K562 (cell line): ENCODE results near the gene DYRK1A. TPM values are rescaled to one million over a fixed set of nuclear protein-coding genes. Genes with fewer than 3 reads are reported as not detected.

Experiments used
- ATAC-seq: fragments of 200-7000 bp; cut with Tn5 transposase; 3 replicates; pipeline ENCODE4 v1.9.1; 2020; ENCODE audit warnings: moderate library complexity
- BruUV-seq: library from RNA; stranded (reverse); fragments of 400-500 nt; replicated peaks from 2 replicates; lab custom pipeline; 2021; lab: Mats Ljungman, UMichigan
- CTCF ChIA-PET: fragments of 300-600 bp; formaldehyde crosslinking; extraction: SDS; loops from one replicate; lab custom pipeline; 2021; ENCODE audit warnings: low intra/inter-chr PET ratio; lab: Yijun Ruan, JAX
- POLR2A ChIA-PET: fragments of 300-600, 350-650 bp; sonication (Branson Sonifier 250); formaldehyde crosslinking; extraction: SDS; loops from one replicate; lab custom pipeline; 2021; ENCODE audit warnings: antibody characterized with exemption, inconsistent platforms; lab: Yijun Ruan, JAX
- DNase-seq, 4 experiments: peaks; one replicate each; pipeline versions ENCODE4 v3.0.0 to v3.0.0-alpha.2; 2011 to 2018; ENCODE audit warnings: low spot score in 3 of 4, mixed read lengths in 3 of 4; ENCODE audit errors: extremely low read depth in 1 of 4
- FAIRE-seq: peaks from 2 replicates; lab custom pipeline; 2011; peaks lifted over from hg19 to GRCh38; lab: Jason Lieb, UNC
- H2AFZ ChIP-seq: 2 replicates; pipeline ENCODE4 v1.6.0; 2011; ENCODE audit warnings: low read depth, low read length, control low read depth, inconsistent platforms
- H3K27ac ChIP-seq: fragments of 200-600 bp; 3 replicates; pipeline ENCODE4 v1.8.0; 2011; ENCODE audit warnings: low read depth, mild to moderate bottlenecking, control low read depth, inconsistent platforms, low read length, moderate library complexity, mixed read lengths; ENCODE audit errors: extremely low read depth
- H3K27me3 ChIP-seq, 2 experiments: fragments of 300-600 bp in 1 of 2; 2 replicates in 1 of 2; 3 replicates in 1 of 2; pipeline versions ENCODE4 v1.6.0 to v1.8.0; 2011; ENCODE audit warnings: inconsistent platforms in 2 of 2, low read length in 2 of 2, mild to moderate bottlenecking in 1 of 2, mixed read lengths in 1 of 2, moderate library complexity in 1 of 2; ENCODE audit not compliant: control insufficient read depth in 2 of 2, insufficient read depth in 2 of 2
- H3K36me3 ChIP-seq: fragments of 300-600 bp; 3 replicates; pipeline ENCODE4 v1.8.0; 2011; ENCODE audit warnings: mild to moderate bottlenecking, low read length, inconsistent platforms; ENCODE audit not compliant: control insufficient read depth, insufficient read depth
- H3K4me1 ChIP-seq, 2 experiments: fragments of 200-600 bp in 1 of 2; replicated peaks in 1 of 2; 2 replicates in 1 of 2; 3 replicates in 1 of 2; pipeline versions ENCODE4 v1.5.1 to v1.8.0; 2011; ENCODE audit warnings: inconsistent platforms in 2 of 2, low read length in 2 of 2, mild to moderate bottlenecking in 1 of 2, mixed read lengths in 1 of 2, moderate library complexity in 1 of 2; ENCODE audit not compliant: control insufficient read depth in 2 of 2, insufficient read depth in 2 of 2
- H3K4me2 ChIP-seq: 2 replicates; pipeline ENCODE4 v1.6.1; 2011; ENCODE audit warnings: low read length, control low read depth, inconsistent platforms, mixed read lengths; ENCODE audit not compliant: insufficient read depth
- H3K4me3 ChIP-seq: fragments of 200-600 bp; sonication (generic), shearing (Covaris generic); 2 replicates; pipeline ENCODE4 v1.5.1; 2016; ENCODE audit warnings: control low read depth, inconsistent platforms
- H3K79me2 ChIP-seq: fragments of 200-600 bp; 3 replicates; pipeline ENCODE4 v1.8.0; 2011; ENCODE audit warnings: low read length, inconsistent platforms; ENCODE audit not compliant: control insufficient read depth, insufficient read depth
- H3K9ac ChIP-seq, 2 experiments: 2 replicates each; pipeline versions ENCODE4 v1.6.0 to v1.6.1; 2011; ENCODE audit warnings: low read depth in 2 of 2, low read length in 2 of 2, control low read depth in 1 of 2, inconsistent platforms in 1 of 2, mild to moderate bottlenecking in 1 of 2, mixed read lengths in 1 of 2; ENCODE audit not compliant: insufficient read depth in 1 of 2
- H3K9me1 ChIP-seq: one replicate; pipeline ENCODE4 v1.6.0; 2011; ENCODE audit warnings: inconsistent platforms, mild to moderate bottlenecking, low read length, moderate library complexity; ENCODE audit not compliant: control insufficient read depth, insufficient read depth
- H3K9me3 ChIP-seq: replicated peaks from 2 replicates; pipeline ENCODE4 v1.5.1; 2011; ENCODE audit warnings: low read depth, low read length, inconsistent platforms; ENCODE audit not compliant: control insufficient read depth, insufficient read depth
- H4K20me1 ChIP-seq: replicated peaks from 2 replicates; pipeline ENCODE4 v1.6.1; 2011; ENCODE audit warnings: low read length, inconsistent platforms, mixed read lengths; ENCODE audit not compliant: control insufficient read depth, insufficient read depth
- CSDE1 ChIP-seq, 2 experiments: fragments of 450-650 bp; IDR thresholded peaks; 2 replicates each; pipeline ENCODE4 v1.6.1; 2016; ENCODE audit warnings: mild to moderate bottlenecking in 1 of 2
- LEF1 ChIP-seq: fragments of 450-650 bp; IDR thresholded peaks from 2 replicates; pipeline ENCODE4 v1.6.1; 2016; ENCODE audit warnings: mild to moderate bottlenecking
- SIRT6 ChIP-seq: IDR thresholded peaks from one replicate; pipeline ENCODE4 v1.6.1; 2012; ENCODE audit warnings: low read depth, mild to moderate bottlenecking, control low read depth, inconsistent platforms, low read length, moderate library complexity
- WGBS: fragments of 100-300 bp; shearing (Covaris generic); methylation state at CpG from one replicate; pipeline ENCODE4 v1.1.6; 2016; ENCODE audit warnings: low coverage, mixed read lengths; ENCODE audit not compliant: insufficient coverage; ENCODE audit errors: missing lambda C conversion rate; 5-methylcytosine and 5-hydroxymethylcytosine counted together
- in situ Hi-C: fragments of 300-500 bp; cut with MboI; formaldehyde crosslinking; loops from 4 replicates; pipeline ENCODE4 v1.15.0; 2018; ENCODE audit warnings: inconsistent platforms, mixed read lengths
- intact Hi-C: fragments of 100-400 bp; cut with micrococcal nuclease; formaldehyde crosslinking; loops from 2 replicates; pipeline ENCODE4 v1.14.2; 2022
- polyA plus RNA-seq, 8 experiments: library from polyadenylated mRNA; depleted of rRNA in 4 of 8; stranded (reverse) in 5 of 8; unstranded in 3 of 8; fragments of >200 nt; fragmentation: Nextera tagmentation in 2 of 8; fragmentation: Illumina TruSeq in 1 of 8; extraction: Ambion mirVana in 2 of 8; extraction: Trizol in 1 of 8; gene quantifications; 2 replicates each; pipeline versions ENCODE4 v1.2.1 to v1.2.3, GENCODE V29; 2011 to 2014; ENCODE audit warnings: inconsistent platforms in 1 of 8, missing spikeins in 1 of 8
- total RNA-seq, 7 experiments: library from RNA; depleted of rRNA in 6 of 7; stranded (reverse); fragments of >200 nt in 6 of 7; fragmentation: Illumina TruSeq in 2 of 7; extraction: Trizol in 2 of 7; gene quantifications; 2 replicates each; pipeline versions ENCODE4 v1.2.1 to v1.2.3, GENCODE V29; 2011 to 2021; ENCODE audit warnings: low replicate concordance in 1 of 7
- TF ChIP-seq, protein P1 (sequence below): fragments of 450-650 bp; IDR thresholded peaks from 2 replicates; pipeline ENCODE4 v1.6.1; 2016; ENCODE audit warnings: mild to moderate bottlenecking, moderate library complexity

Gene DYRK1A
- total and polyA plus RNA-seq, 9 of the 15 experiments (the other 6 are each of a cell fraction or from before 2014, with no cell fraction given): 3.7 to 64.8 (median 42.3) TPM

DNA sequence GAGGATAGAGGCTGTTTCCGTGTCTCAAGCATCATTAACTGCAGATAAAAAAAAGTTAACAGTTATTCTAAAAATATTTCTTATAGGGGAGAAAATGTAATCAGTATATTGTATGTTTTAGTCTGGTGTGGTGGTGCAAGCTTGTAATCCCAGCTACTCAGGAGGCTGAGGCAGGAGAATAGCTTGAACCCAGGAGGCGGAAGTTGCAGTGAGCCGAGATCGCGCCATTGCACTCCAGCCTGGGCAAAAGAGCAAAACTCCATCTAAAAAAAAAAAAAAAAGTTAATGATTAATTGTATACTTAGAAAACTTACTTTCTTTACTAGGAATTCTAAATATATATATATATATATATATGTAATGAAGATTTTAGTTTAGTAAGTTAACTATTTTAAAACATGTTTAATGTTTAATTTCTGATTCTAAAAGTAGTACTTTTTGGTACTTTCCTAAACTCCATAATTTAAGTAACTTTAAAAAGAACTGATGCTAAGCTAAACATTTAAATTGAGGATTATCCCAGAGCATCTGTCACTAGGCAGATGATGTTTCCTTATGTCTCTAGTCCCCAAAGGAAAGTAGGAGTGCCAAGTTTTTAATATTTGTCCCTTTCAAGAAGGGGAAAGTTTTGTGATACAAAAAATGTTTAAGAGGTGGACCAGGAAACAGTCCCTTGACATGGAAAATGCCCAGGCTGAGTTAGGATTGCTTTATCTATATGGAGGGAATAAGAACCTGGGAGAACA, 66.3 kb downstream of the DYRK1A start:
- H3K4me3 ChIP-seq: no peak overlapping the region
- H2AFZ ChIP-seq: no peak overlapping the region
- ATAC-seq (no peak), FAIRE-seq (no peak), DNase-seq (no peak)
- ChIA-PET POLR2A (interaction anchor here (0.5 to 2.2 kb wide), 7 partner anchors 10 to 187 kb away, joined by 3 to 13 read pairs (median 4); no protein-coding TSS in a partner anchor), CTCF (no interaction called here)
- peaks cover 40% of the 10 kb centered on the region for H3K36me3 ChIP-seq
- H3K27me3 ChIP-seq: no peaks in the 10 kb centered on the region
- no peak overlapping the region for H3K27ac ChIP-seq
- no peak overlapping the region for H3K9ac ChIP-seq
- 94% methylated on average over 5 of the region's 5 CpGs for WGBS
- H4K20me1 ChIP-seq: peaks cover 26% of the 10 kb centered on the region
- H3K4me1 ChIP-seq: peaks cover 0 to 15% of the 10 kb centered on the region in 2 experiments; a peak in 2 of 5 replicates
- H3K9me1 ChIP-seq: no peaks in the 10 kb centered on the region
- H3K9me3 ChIP-seq: no peaks in the 10 kb centered on the region
- no TSS peak for BruUV-seq
- in situ Hi-C loops (no loop called here), intact Hi-C loops (no loop called here)
- no peak overlapping the region for H3K4me2 ChIP-seq
- peaks cover 97% of the 10 kb centered on the region for H3K79me2 ChIP-seq
- TF ChIP-seq LEF1 (no peak), SIRT6 (no peak), CSDE1 (IDR thresholded peaks at IDR 0.05) (no peak)
- TF ChIP-seq, protein P1, sequence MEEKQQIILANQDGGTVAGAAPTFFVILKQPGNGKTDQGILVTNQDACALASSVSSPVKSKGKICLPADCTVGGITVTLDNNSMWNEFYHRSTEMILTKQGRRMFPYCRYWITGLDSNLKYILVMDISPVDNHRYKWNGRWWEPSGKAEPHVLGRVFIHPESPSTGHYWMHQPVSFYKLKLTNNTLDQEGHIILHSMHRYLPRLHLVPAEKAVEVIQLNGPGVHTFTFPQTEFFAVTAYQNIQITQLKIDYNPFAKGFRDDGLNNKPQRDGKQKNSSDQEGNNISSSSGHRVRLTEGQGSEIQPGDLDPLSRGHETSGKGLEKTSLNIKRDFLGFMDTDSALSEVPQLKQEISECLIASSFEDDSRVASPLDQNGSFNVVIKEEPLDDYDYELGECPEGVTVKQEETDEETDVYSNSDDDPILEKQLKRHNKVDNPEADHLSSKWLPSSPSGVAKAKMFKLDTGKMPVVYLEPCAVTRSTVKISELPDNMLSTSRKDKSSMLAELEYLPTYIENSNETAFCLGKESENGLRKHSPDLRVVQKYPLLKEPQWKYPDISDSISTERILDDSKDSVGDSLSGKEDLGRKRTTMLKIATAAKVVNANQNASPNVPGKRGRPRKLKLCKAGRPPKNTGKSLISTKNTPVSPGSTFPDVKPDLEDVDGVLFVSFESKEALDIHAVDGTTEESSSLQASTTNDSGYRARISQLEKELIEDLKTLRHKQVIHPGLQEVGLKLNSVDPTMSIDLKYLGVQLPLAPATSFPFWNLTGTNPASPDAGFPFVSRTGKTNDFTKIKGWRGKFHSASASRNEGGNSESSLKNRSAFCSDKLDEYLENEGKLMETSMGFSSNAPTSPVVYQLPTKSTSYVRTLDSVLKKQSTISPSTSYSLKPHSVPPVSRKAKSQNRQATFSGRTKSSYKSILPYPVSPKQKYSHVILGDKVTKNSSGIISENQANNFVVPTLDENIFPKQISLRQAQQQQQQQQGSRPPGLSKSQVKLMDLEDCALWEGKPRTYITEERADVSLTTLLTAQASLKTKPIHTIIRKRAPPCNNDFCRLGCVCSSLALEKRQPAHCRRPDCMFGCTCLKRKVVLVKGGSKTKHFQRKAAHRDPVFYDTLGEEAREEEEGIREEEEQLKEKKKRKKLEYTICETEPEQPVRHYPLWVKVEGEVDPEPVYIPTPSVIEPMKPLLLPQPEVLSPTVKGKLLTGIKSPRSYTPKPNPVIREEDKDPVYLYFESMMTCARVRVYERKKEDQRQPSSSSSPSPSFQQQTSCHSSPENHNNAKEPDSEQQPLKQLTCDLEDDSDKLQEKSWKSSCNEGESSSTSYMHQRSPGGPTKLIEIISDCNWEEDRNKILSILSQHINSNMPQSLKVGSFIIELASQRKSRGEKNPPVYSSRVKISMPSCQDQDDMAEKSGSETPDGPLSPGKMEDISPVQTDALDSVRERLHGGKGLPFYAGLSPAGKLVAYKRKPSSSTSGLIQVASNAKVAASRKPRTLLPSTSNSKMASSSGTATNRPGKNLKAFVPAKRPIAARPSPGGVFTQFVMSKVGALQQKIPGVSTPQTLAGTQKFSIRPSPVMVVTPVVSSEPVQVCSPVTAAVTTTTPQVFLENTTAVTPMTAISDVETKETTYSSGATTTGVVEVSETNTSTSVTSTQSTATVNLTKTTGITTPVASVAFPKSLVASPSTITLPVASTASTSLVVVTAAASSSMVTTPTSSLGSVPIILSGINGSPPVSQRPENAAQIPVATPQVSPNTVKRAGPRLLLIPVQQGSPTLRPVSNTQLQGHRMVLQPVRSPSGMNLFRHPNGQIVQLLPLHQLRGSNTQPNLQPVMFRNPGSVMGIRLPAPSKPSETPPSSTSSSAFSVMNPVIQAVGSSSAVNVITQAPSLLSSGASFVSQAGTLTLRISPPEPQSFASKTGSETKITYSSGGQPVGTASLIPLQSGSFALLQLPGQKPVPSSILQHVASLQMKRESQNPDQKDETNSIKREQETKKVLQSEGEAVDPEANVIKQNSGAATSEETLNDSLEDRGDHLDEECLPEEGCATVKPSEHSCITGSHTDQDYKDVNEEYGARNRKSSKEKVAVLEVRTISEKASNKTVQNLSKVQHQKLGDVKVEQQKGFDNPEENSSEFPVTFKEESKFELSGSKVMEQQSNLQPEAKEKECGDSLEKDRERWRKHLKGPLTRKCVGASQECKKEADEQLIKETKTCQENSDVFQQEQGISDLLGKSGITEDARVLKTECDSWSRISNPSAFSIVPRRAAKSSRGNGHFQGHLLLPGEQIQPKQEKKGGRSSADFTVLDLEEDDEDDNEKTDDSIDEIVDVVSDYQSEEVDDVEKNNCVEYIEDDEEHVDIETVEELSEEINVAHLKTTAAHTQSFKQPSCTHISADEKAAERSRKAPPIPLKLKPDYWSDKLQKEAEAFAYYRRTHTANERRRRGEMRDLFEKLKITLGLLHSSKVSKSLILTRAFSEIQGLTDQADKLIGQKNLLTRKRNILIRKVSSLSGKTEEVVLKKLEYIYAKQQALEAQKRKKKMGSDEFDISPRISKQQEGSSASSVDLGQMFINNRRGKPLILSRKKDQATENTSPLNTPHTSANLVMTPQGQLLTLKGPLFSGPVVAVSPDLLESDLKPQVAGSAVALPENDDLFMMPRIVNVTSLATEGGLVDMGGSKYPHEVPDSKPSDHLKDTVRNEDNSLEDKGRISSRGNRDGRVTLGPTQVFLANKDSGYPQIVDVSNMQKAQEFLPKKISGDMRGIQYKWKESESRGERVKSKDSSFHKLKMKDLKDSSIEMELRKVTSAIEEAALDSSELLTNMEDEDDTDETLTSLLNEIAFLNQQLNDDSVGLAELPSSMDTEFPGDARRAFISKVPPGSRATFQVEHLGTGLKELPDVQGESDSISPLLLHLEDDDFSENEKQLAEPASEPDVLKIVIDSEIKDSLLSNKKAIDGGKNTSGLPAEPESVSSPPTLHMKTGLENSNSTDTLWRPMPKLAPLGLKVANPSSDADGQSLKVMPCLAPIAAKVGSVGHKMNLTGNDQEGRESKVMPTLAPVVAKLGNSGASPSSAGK: no peak
